Caco-2 (cell line): ENCODE results near the gene PCDH15. TPM values are rescaled to one million over a fixed set of nuclear protein-coding genes. Genes with fewer than 3 reads are reported as not detected.

Source experiments
- BruUV-seq: library from RNA; stranded (reverse); fragments of 400-500 nt; replicated peaks from 2 replicates; lab custom pipeline; 2021; lab: Mats Ljungman, UMichigan
- CTCF ChIA-PET: fragments of 300-600 bp; sonication (Branson Sonifier 250); formaldehyde crosslinking; loops from one replicate; lab custom pipeline; 2022; ENCODE audit warnings: antibody characterized with exemption; lab: Charles Lee
- POLR2A ChIA-PET: fragments of 300-600 bp; sonication (Branson Sonifier 250); formaldehyde crosslinking; loops from one replicate; lab custom pipeline; 2022; ENCODE audit warnings: antibody characterized with exemption; lab: Charles Lee
- DNase-seq, 2 experiments: peaks; one replicate each; pipeline versions ENCODE4 v3.0.0 to v3.0.0-alpha.2; 2020 to 2022
- H3K27me3 ChIP-seq: replicated peaks from 2 replicates; pipeline ENCODE4 v1.6.0; 2011; ENCODE audit warnings: low read length; ENCODE audit not compliant: control insufficient read depth, insufficient read depth
- H3K36me3 ChIP-seq: 2 replicates; pipeline ENCODE4 v1.5.1; 2011; ENCODE audit warnings: low read length; ENCODE audit not compliant: control insufficient read depth, insufficient read depth
- H3K4me1 ChIP-seq: fragments of 250-450 bp; sonication (Bioruptor Pico); 2 replicates; pipeline ENCODE4 v1.5.1; 2020; ENCODE audit warnings: mild to moderate bottlenecking
- H3K4me3 ChIP-seq: 2 replicates; pipeline ENCODE4 v1.5.1; 2011; ENCODE audit warnings: low read depth, mild to moderate bottlenecking, control low read depth, low read length
- H3K9me3 ChIP-seq: fragments of 250-450 bp; sonication (Bioruptor Pico); 2 replicates; pipeline ENCODE4 v1.5.1; 2020; ENCODE audit warnings: mild to moderate bottlenecking, moderate library complexity
- H3K27ac Mint-ChIP-seq: one replicate; pipeline ENCODE4 v1.8.0; 2022; ENCODE audit warnings: mixed read lengths; ENCODE audit not compliant: unreplicated experiment
- H3K27me3 Mint-ChIP-seq: one replicate; pipeline ENCODE4 v1.8.0; 2022; ENCODE audit warnings: mixed read lengths; ENCODE audit not compliant: insufficient read depth, unreplicated experiment
- H3K36me3 Mint-ChIP-seq: one replicate; pipeline ENCODE4 v1.8.0; 2022; ENCODE audit warnings: mild to moderate bottlenecking, mixed read lengths; ENCODE audit not compliant: insufficient read depth, unreplicated experiment
- H3K4me1 Mint-ChIP-seq: one replicate; pipeline ENCODE4 v1.8.0; 2022; ENCODE audit warnings: low read depth, mixed read lengths; ENCODE audit not compliant: unreplicated experiment
- H3K4me3 Mint-ChIP-seq: one replicate; pipeline ENCODE4 v1.8.0; 2022; ENCODE audit warnings: mild to moderate bottlenecking, moderate library complexity, mixed read lengths; ENCODE audit not compliant: unreplicated experiment
- H3K9me3 Mint-ChIP-seq: one replicate; pipeline ENCODE4 v1.8.0; 2022; ENCODE audit warnings: mixed read lengths; ENCODE audit not compliant: unreplicated experiment
- CTCF ChIP-seq, 2 experiments: fragments of 200-600 bp in 1 of 2; IDR thresholded peaks; 1 replicate in 1 of 2; 2 replicates in 1 of 2; pipeline versions ENCODE4 v1.5.1 to v1.8.0; 2011 to 2022; ENCODE audit warnings: antibody characterized with exemption in 1 of 2, control low read depth in 1 of 2, inconsistent platforms in 1 of 2, low read depth in 1 of 2, low read length in 1 of 2, mild to moderate bottlenecking in 1 of 2, moderate library complexity in 1 of 2; ENCODE audit not compliant: insufficient read depth in 1 of 2, severe bottlenecking in 1 of 2, unreplicated experiment in 1 of 2
- intact Hi-C: fragments of 100-400 bp; cut with micrococcal nuclease; formaldehyde crosslinking; loops from one replicate; pipeline ENCODE4 v1.10.0; 2022; ENCODE audit not compliant: unreplicated experiment
- total RNA-seq: library from RNA; stranded (reverse); gene quantifications from 2 replicates; pipeline ENCODE4 v1.2.3, GENCODE V29; 2022

Gene PCDH15
- total RNA-seq, 1 experiment from 2014 or later, result 0.02 TPM

GRCh38 chr10:54650547-54650946 lies 150.5 kb downstream of the PCDH15 start:
- no TSS peak for BruUV-seq
- Mint-ChIP-seq H3K9me3 (no peaks in the 10 kb centered on the region), H3K4me1 (no peaks in the 10 kb centered on the region), H3K36me3 (no peaks in the 10 kb centered on the region), H3K4me3 (no peak overlapping the region), H3K27me3 (no peaks in the 10 kb centered on the region), H3K27ac (no peak overlapping the region)
- CTCF ChIA-PET, result no interaction called here
- no peaks in the 10 kb centered on the region; the same call in 1 of the 2 replicates for H3K9me3 ChIP-seq
- POLR2A ChIA-PET, result no interaction called here
- H3K36me3 ChIP-seq, result no peaks in the 10 kb centered on the region
- H3K4me3 ChIP-seq, result no peak overlapping the region
- DNase-seq, result no peak
- TF ChIP-seq CTCF (IDR thresholded peaks at IDR 0.05; ENCODE audit: insufficient read depth in 1 of 2, low read depth in 1 of 2, low read length in 1 of 2, severe bottlenecking in 1 of 2, unreplicated experiment in 1 of 2), result no peak
- H3K4me1 ChIP-seq, result no peaks in the 10 kb centered on the region
- H3K27me3 ChIP-seq, result no peaks in the 10 kb centered on the region
- intact Hi-C loops, result no loop called here

GRCh38 chr10:54622017-54622416 lies 179.0 kb downstream of the PCDH15 start:
- no peak for DNase-seq
- POLR2A ChIA-PET, result no interaction called here
- CTCF ChIA-PET, result no interaction called here
- Mint-ChIP-seq H3K4me3 (no peak overlapping the region), H3K27me3 (no peaks in the 10 kb centered on the region), H3K36me3 (no peaks in the 10 kb centered on the region), H3K4me1 (no peaks in the 10 kb centered on the region), H3K27ac (no peak overlapping the region), H3K9me3 (no peaks in the 10 kb centered on the region)
- no peak overlapping the region for H3K4me3 ChIP-seq
- H3K4me1 ChIP-seq, result no peaks in the 10 kb centered on the region
- BruUV-seq, result no TSS peak
- intact Hi-C loops, result no loop called here
- H3K36me3 ChIP-seq, result no peaks in the 10 kb centered on the region
- TF ChIP-seq CTCF (IDR thresholded peaks at IDR 0.05; ENCODE audit: insufficient read depth in 1 of 2, low read depth in 1 of 2, low read length in 1 of 2, severe bottlenecking in 1 of 2, unreplicated experiment in 1 of 2), result no peak
- H3K9me3 ChIP-seq, result 0 out of 2 replicates have a peak, but pooled peaks cover 4% of the 10 kb centered on the region
- no peaks in the 10 kb centered on the region for H3K27me3 ChIP-seq

GRCh38 chr10:54620352-54620751 lies 180.7 kb downstream of the PCDH15 start:
- H3K27me3 Mint-ChIP-seq, result no peaks in the 10 kb centered on the region
- H3K36me3 Mint-ChIP-seq, result no peaks in the 10 kb centered on the region
- no peak overlapping the region for H3K27ac Mint-ChIP-seq
- no peak for DNase-seq
- POLR2A ChIA-PET, result no interaction called here
- intact Hi-C loops, result no loop called here
- H3K9me3 Mint-ChIP-seq, result no peaks in the 10 kb centered on the region
- no peak overlapping the region for H3K4me3 Mint-ChIP-seq
- CTCF ChIA-PET, result no interaction called here
- no TSS peak for BruUV-seq
- no peaks in the 10 kb centered on the region for H3K36me3 ChIP-seq
- H3K4me1 Mint-ChIP-seq, result no peaks in the 10 kb centered on the region
- H3K27me3 ChIP-seq, result no peaks in the 10 kb centered on the region
- TF ChIP-seq CTCF (IDR thresholded peaks at IDR 0.05; ENCODE audit: insufficient read depth in 1 of 2, low read depth in 1 of 2, low read length in 1 of 2, severe bottlenecking in 1 of 2, unreplicated experiment in 1 of 2), result no peak
- H3K4me1 ChIP-seq, result no peaks in the 10 kb centered on the region
- no peak overlapping the region for H3K4me3 ChIP-seq
- 0 out of 2 replicates have a peak, but pooled peaks cover 4% of the 10 kb centered on the region for H3K9me3 ChIP-seq
